Endothelial cell of umbilical vein (primary cell): Measurements from ENCODE around the gene FBXO40.

Experiments
- MYC ChIP-seq: IDR thresholded peaks from one replicate; pipeline ENCODE4 v1.6.1; 2011; ENCODE audit warnings: mild to moderate bottlenecking, low read depth, low read length
- POLR2A ChIP-seq: IDR thresholded peaks from 2 replicates; pipeline ENCODE4 v1.6.1; 2012; ENCODE audit warnings: low read depth, mild to moderate bottlenecking, control low read depth, low read length
- POLR2AphosphoS5 ChIP-seq: IDR thresholded peaks from 2 replicates; pipeline ENCODE4 v1.6.1; 2012; ENCODE audit warnings: low read depth, mild to moderate bottlenecking, control low read depth, low read length, moderate library complexity; ENCODE audit not compliant: insufficient read depth
- TF ChIP-seq, protein P1 (sequence below), 2 donors: IDR thresholded peaks; 1 replicate in 1 of 2; 2 replicates in 1 of 2; pipeline ENCODE4 v1.5.1; 2011; ENCODE audit warnings: low read length in 2 of 2, mild to moderate bottlenecking in 2 of 2, moderate library complexity in 2 of 2, control low read depth in 1 of 2, inconsistent platforms in 1 of 2, low read depth in 1 of 2; ENCODE audit not compliant: insufficient read depth in 1 of 2; ENCODE audit errors: extremely low read depth in 1 of 2

DNA sequence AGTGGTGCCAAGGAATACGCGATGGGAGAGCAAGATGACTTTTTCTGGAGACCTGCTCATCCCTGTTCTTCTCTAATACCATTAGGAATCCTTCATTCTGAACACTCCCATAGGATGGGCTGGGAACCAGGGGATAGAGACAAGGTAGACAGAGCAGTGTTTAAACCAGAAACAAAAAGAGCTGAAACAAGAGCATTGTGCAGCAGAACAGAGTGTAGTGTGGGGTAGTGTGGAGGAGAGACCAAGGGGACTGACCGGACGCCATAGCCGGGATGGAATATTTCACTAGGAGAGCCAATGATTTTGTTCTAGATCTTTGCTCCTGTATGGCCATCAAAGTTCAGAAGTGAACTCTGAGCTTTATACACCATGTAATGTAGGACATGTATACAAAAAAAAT lies 51.9 kb downstream of the FBXO40 start:
- TF ChIP-seq MYC (no peak), POLR2AphosphoS5 (no peak), POLR2A (no peak)
- TF ChIP-seq, protein P1, sequence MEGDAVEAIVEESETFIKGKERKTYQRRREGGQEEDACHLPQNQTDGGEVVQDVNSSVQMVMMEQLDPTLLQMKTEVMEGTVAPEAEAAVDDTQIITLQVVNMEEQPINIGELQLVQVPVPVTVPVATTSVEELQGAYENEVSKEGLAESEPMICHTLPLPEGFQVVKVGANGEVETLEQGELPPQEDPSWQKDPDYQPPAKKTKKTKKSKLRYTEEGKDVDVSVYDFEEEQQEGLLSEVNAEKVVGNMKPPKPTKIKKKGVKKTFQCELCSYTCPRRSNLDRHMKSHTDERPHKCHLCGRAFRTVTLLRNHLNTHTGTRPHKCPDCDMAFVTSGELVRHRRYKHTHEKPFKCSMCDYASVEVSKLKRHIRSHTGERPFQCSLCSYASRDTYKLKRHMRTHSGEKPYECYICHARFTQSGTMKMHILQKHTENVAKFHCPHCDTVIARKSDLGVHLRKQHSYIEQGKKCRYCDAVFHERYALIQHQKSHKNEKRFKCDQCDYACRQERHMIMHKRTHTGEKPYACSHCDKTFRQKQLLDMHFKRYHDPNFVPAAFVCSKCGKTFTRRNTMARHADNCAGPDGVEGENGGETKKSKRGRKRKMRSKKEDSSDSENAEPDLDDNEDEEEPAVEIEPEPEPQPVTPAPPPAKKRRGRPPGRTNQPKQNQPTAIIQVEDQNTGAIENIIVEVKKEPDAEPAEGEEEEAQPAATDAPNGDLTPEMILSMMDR (IDR thresholded peaks at IDR 0.05; ENCODE audit: extremely low read depth in 1 of 2, insufficient read depth in 1 of 2, low read depth in 1 of 2, low read length in 2 of 2) = no peak
